Right lobe of liver (tissue), 6 donors: ENCODE data around the gene CALML3. TPM values are rescaled to one million over a fixed set of nuclear protein-coding genes. Genes with fewer than 3 reads are reported as not detected.
"Not testable (repeated sequence)": the region's sequence is repeated elsewhere in the genome, so short reads cannot be mapped to it uniquely, and the experiment has no call there.

Source experiments
- ATAC-seq, 4 donors: fragments of 200-7000 bp; cut with Tn5 transposase; one replicate each; pipeline ENCODE4 v1.9.1; 2020; ENCODE audit warnings: mild to moderate bottlenecking in 4 of 4, moderate library complexity in 4 of 4
- DNase-seq, 3 donors: peaks; one replicate each; pipeline ENCODE4 v3.0.0-alpha.2; 2020
- H3K27ac ChIP-seq, 3 donors: fragments of 200-600 bp; one replicate each; pipeline ENCODE4 v1.8.0; 2022
- H3K27me3 ChIP-seq, 2 donors: fragments of 200-600 bp; one replicate each; pipeline ENCODE4 v1.8.0; 2022
- H3K36me3 ChIP-seq, 4 donors: fragments of 200-600 bp; sonication (generic) in 1 of 4; one replicate each; pipeline versions ENCODE4 v1.5.1 to v1.8.0; 2017 to 2022; ENCODE audit warnings: control low read depth in 1 of 4
- H3K4me1 ChIP-seq, 4 donors: fragments of 200-600 bp; sonication (generic) in 1 of 4; one replicate each; pipeline versions ENCODE4 v1.5.1 to v1.8.0; 2017 to 2022; ENCODE audit warnings: control low read depth in 1 of 4
- H3K4me3 ChIP-seq, 3 donors: fragments of 200-600 bp; one replicate each; pipeline ENCODE4 v1.8.0; 2022
- H3K9me3 ChIP-seq, 4 donors: fragments of 200-600 bp; sonication (generic) in 1 of 4; one replicate each; pipeline versions ENCODE4 v1.5.1 to v1.8.0; 2017 to 2022; ENCODE audit warnings: control low read depth in 1 of 4
- POLR2A ChIP-seq: fragments of 450-650 bp; IDR thresholded peaks from one replicate; pipeline ENCODE4 v1.6.1; 2017; ENCODE audit warnings: antibody characterized with exemption, mild to moderate bottlenecking
- WGBS: methylation state at CpG from one replicate; pipeline ENCODE4 v1.1.6; 2018; ENCODE audit warnings: low coverage, low lambda C conversion rate; ENCODE audit not compliant: insufficient coverage; ENCODE audit errors: missing lambda C conversion rate; 5-methylcytosine and 5-hydroxymethylcytosine counted together
- intact Hi-C, 2 donors: fragments of 100-400 bp; cut with DNase I; formaldehyde crosslinking; loops; one replicate each; pipeline versions ENCODE4 v1.11.2 to v1.14.1; 2022
- total RNA-seq, 6 experiments: library from RNA; depleted of rRNA in 2 of 6; stranded (reverse); fragments of >200 nt in 2 of 6; fragmentation: NEBNext Ultra II Directional in 3 of 6; extraction: Animal tissue kit (Norgen Biotek cat#: 25700) in 3 of 6; gene quantifications; one replicate each; pipeline versions ENCODE4 v1.1.0 to v1.2.4, GENCODE V29; 2016 to 2023
- TF ChIP-seq, protein P1 (sequence below), 4 donors: fragments of 200-600 bp in 3 of 4; fragments of 450-650 bp in 1 of 4; IDR thresholded peaks; one replicate each; pipeline versions ENCODE4 v1.5.1 to v1.8.0; 2016 to 2022; ENCODE audit warnings: antibody characterized with exemption in 4 of 4, mild to moderate bottlenecking in 2 of 4
- donor health status: DM: no; HTN: yes; CAD: no.
- donor health status: DM: no; HTN: no; CAD: no.
- donor health status: DM: no; HTN: no; CAD: no.
- donor health status: DM: no; HTN: yes; CAD: no.
- donor health status: DM: no; HTN: yes; CAD: no.

The CALML3 gene
- total RNA-seq, 6 experiments from 2014 or later: 0.22 TPM; not detected in 5

DNA sequence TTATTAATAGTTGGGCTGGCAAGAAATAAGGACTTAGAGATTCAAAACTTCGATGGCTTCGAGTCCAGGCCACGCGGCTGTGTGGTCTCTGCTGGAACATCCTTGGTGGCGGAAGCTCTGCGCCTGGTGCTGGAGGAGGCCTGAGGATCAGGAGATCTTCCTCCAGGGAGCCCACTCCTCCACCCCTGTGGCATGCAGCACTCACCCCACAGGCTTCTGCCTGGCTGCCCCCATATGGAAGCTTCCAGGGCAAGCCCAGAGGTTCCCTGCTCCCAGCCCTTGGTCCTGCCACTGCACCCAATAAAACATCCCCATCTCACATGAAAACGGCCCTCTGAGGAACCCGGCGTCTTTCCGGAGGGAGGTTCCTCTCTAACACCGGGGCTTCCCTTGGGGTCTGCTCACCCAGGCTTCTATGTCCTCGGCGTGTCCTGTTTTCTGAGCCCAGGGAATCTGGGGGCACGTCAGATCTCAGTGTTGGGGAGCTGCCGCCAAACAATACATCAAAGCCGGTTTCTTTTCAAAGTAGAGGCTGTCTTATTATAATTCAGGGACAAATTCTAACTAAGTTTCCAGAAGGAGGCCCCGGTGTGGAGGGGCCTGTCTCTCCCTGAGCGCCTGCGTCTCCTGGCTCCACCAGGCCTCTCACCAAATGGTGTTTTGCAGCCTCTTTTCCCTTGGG lies 32.4 kb downstream of the CALML3 start:
- WGBS: 81% methylated on average over 11 of the region's 19 CpGs
- TF ChIP-seq POLR2A: no peak
- TF ChIP-seq, protein P1, sequence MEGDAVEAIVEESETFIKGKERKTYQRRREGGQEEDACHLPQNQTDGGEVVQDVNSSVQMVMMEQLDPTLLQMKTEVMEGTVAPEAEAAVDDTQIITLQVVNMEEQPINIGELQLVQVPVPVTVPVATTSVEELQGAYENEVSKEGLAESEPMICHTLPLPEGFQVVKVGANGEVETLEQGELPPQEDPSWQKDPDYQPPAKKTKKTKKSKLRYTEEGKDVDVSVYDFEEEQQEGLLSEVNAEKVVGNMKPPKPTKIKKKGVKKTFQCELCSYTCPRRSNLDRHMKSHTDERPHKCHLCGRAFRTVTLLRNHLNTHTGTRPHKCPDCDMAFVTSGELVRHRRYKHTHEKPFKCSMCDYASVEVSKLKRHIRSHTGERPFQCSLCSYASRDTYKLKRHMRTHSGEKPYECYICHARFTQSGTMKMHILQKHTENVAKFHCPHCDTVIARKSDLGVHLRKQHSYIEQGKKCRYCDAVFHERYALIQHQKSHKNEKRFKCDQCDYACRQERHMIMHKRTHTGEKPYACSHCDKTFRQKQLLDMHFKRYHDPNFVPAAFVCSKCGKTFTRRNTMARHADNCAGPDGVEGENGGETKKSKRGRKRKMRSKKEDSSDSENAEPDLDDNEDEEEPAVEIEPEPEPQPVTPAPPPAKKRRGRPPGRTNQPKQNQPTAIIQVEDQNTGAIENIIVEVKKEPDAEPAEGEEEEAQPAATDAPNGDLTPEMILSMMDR (IDR thresholded peaks at IDR 0.05): no peak
- H3K4me1 ChIP-seq: peaks cover 0 to 5% (median 2%) of the 10 kb centered on the region in 4 donors
- no peaks in the 10 kb centered on the region for H3K36me3 ChIP-seq
- ATAC-seq (no peak), DNase-seq (peak in 1 of 3 donors; percentile 35)
- H3K4me3 ChIP-seq: no peak overlapping the region
- H3K9me3 ChIP-seq: no peaks in the 10 kb centered on the region
- intact Hi-C loops: no loop called here
- H3K27me3 ChIP-seq: no peaks in the 10 kb centered on the region
- no peak overlapping the region for H3K27ac ChIP-seq

DNA sequence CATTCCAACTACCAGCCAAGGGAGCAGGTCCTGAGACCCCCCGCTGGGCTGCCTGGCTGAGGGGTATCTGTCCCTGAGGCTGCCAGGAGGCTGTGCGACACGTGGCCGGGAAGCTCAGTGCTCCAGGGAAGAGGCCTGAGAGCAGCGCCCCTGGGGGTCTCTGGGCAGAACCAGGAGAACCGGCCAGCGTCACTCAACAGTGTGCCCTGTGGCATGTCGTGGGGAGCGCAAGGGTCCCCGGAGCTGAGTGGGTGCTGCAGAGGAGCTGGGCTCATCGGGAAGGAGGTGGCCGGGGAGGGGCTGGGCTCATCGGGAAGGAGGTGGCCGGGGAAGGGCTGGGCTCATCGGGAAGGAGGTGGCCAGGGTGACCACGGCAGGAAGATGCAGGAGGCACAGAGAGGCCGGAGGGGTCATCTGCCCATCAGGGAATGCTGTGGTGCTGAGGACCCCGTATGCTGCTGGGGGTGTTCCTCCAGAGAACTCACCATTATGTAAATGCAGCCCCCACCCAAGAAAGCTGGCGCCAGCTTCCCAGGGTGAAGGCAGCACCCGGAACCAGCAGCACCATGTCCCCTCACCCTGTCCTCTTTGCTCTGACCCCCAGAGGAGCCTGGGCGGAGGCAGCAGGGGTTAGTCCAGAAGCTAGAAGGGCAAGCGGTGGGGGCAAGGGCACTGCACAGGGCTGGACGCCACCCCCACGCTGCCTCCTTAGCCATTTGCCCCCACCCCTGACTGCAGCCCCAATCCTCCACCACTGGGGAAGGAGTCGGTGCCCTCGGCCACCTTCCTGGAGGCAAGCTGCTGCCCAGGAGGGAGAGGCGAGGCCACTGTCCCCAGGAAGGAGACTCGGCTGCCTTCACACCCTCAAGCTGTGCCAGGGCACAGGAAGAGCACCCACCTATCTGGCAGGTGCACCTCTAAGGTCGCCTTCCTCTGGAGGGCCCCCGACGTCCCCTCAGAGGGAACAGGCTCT lies 33.3 kb downstream of the CALML3 start:
- no peak overlapping the region for H3K4me3 ChIP-seq
- no peaks in the 10 kb centered on the region for H3K27me3 ChIP-seq
- H3K9me3 ChIP-seq: no peaks in the 10 kb centered on the region
- DNase-seq (peak in 1 of 3 donors; percentile 37), ATAC-seq (no peak)
- H3K4me1 ChIP-seq: peaks cover 0 to 5% (median 2%) of the 10 kb centered on the region in 4 donors
- H3K27ac ChIP-seq: no peak overlapping the region
- no peaks in the 10 kb centered on the region for H3K36me3 ChIP-seq
- no CpG with 5 or more reads among the region's 31 CpGs for WGBS
- intact Hi-C loops: no loop called here
- TF ChIP-seq, protein P1 (IDR thresholded peaks at IDR 0.05): no peak
- TF ChIP-seq POLR2A: no peak

DNA sequence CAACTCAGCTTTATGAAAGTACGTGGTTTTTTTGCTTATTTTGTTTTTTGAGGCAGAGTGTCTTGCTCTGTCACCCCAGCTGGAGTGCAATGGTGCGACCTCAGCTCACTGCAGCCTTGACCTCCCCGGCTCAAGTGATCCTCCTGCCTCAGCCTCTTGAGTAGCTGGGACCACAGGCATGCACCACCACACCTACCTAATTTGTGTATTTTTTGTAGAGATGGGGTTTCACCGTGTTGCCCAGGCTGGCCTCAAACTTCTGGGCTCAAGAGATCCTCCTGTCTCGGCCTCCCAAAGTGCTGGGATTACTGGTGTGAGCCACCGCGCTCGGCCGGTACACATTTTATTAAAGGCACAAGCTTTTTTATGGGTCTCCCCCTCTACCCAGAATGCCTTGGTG lies 34.3 kb downstream of the CALML3 start:
- H3K27me3 ChIP-seq, DNase-seq, H3K4me3 ChIP-seq, ATAC-seq, H3K36me3 ChIP-seq, H3K4me1 ChIP-seq, H3K9me3 ChIP-seq, intact Hi-C loops, H3K27ac ChIP-seq: not testable (repeated sequence)
- WGBS: 89% methylated on average over 8 of the region's 9 CpGs

DNA sequence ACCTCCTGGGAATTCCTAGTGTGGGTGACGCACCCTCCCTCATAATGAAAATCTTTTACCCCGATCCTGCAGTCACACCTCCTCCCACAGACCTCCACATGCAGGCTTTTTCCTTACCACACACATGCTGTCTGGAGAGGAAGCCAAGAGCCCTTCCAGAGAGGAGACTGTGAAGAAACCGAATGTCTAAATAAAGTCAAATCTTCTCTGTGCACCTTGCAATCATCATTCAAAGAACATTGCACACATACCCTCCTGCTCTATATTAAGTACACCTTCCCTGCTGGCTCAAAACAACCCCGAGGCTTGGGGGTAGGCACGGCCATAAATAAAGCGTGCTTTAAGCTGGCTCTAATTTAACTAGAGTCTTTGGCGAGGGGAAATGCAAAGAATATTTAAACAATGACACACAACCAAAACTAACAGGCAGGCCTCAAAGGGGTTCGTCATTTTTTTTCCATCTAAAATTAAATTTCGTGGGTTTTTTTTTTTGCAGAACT lies 34.9 kb downstream of the CALML3 start:
- DNase-seq: peak in 1 of 3 donors; percentile 6
- intact Hi-C loops: no loop called here
- no peaks in the 10 kb centered on the region for H3K36me3 ChIP-seq
- H3K4me1 ChIP-seq: no peaks in the 10 kb centered on the region
- no peak overlapping the region for H3K27ac ChIP-seq
- ATAC-seq: no peak
- no peaks in the 10 kb centered on the region for H3K9me3 ChIP-seq
- 69% methylated on average over 9 of the region's 9 CpGs for WGBS
- TF ChIP-seq, protein P1 (IDR thresholded peaks at IDR 0.05): no peak
- TF ChIP-seq POLR2A: no peak
- no peaks in the 10 kb centered on the region for H3K27me3 ChIP-seq
- no peak overlapping the region for H3K4me3 ChIP-seq
